Measurements from ENCODE around the gene PRAMEF9.
"Not testable (repeated sequence)": the region's sequence is repeated elsewhere in the genome, so short reads cannot be mapped to it uniquely, and the experiment has no call there.

The PRAMEF9 gene

GRCh38 chr1:13171548-13171947, at the start of gene PRAMEF9:
Gene PRAMEF9, plus strand, starts transcription at chr1:13171848. Its CDS starts 3,433 bp downstream, at chr1:13175281.
- not testable (repeated sequence) for DNase-seq (ENCODE audit: low read depth)

- DNase-seq (ENCODE audit: low read depth) = not testable (repeated sequence)
Measured at GRCh38 chr1:13155909-13156308, 15.7 kb upstream of the PRAMEF9 start, which contains the start of gene PRAMEF26. Gene PRAMEF26, minus strand, starts transcription at chr1:13156009. Its CDS starts 2,914 bp downstream, at chr1:13153095.

- DNase-seq (ENCODE audit: low read depth) = not testable (repeated sequence)
Measured at GRCh38 chr1:13165531-13165930, 6.1 kb upstream of the PRAMEF9 start, which contains the start of gene HNRNPCL4. Gene HNRNPCL4, minus strand, starts transcription at chr1:13165631. Its CDS starts 164 bp downstream, at chr1:13165467.

GRCh38 chr1:13201309-13201708, 29.7 kb downstream of the PRAMEF9 start, which contains the start of gene PRAMEF13:
Gene PRAMEF13, minus strand, starts transcription at chr1:13201409. Its CDS starts 1,820 bp downstream, at chr1:13199589.
- DNase-seq (ENCODE audit: low read depth) = not testable (repeated sequence)

GRCh38 chr1:13208712-13209111, 37.1 kb downstream of the PRAMEF9 start:
- not testable (repeated sequence) for DNase-seq (ENCODE audit: low read depth)

- DNase-seq (ENCODE audit: low read depth) = not testable (repeated sequence)
Measured at GRCh38 chr1:13216619-13217018, 45.0 kb downstream of the PRAMEF9 start.

GRCh38 chr1:13219203-13219602, 47.6 kb downstream of the PRAMEF9 start:
- DNase-seq (ENCODE audit: low read depth) = not testable (repeated sequence)

- not testable (repeated sequence) for DNase-seq (ENCODE audit: low read depth)
Measured at GRCh38 chr1:13222788-13223187, 51.1 kb downstream of the PRAMEF9 start.

- DNase-seq (ENCODE audit: low read depth) = no peak
Measured at GRCh38 chr1:13224480-13225060, 52.9 kb downstream of the PRAMEF9 start.

- not testable (repeated sequence) for DNase-seq (ENCODE audit: low read depth)
Measured at GRCh38 chr1:13225675-13226204, 54.1 kb downstream of the PRAMEF9 start, which contains the start of gene PRAMEF18. Gene PRAMEF18, minus strand, starts transcription at chr1:13226154. Its CDS starts 48 bp downstream, at chr1:13226106.

- not testable (repeated sequence) for DNase-seq (ENCODE audit: low read depth)
Measured at GRCh38 chr1:13227271-13228055, 55.8 kb downstream of the PRAMEF9 start.

- peak; percentile 14 for DNase-seq (ENCODE audit: low read depth)
Measured at GRCh38 chr1:13228343-13228781, 56.7 kb downstream of the PRAMEF9 start.
